ENCODE results near the gene EPHA10.
A peak's percentile ranks its signal among the peaks of the same experiment; 100 is the strongest.

EPHA10 gene

GRCh38 chr1:37734629-37735591 is 30.0 kb downstream of the EPHA10 start:
- peak; percentile 87 for DNase-seq (ENCODE audit: low spot score)

- peak; percentile 11 for DNase-seq (ENCODE audit: low spot score)
Observed at GRCh38 chr1:37732111-37732780, 32.7 kb downstream of the EPHA10 start.

- peak; percentile 3 for DNase-seq (ENCODE audit: low spot score)
Observed at GRCh38 chr1:37731312-37732019, 33.5 kb downstream of the EPHA10 start.

- no peak for DNase-seq (ENCODE audit: low spot score)
Observed at GRCh38 chr1:37730376-37730775, 34.5 kb downstream of the EPHA10 start.

GRCh38 chr1:37728416-37728815 is 36.5 kb downstream of the EPHA10 start:
- no peak for DNase-seq (ENCODE audit: low spot score)

GRCh38 chr1:37726751-37727585 is 38.0 kb downstream of the EPHA10 start:
- DNase-seq (ENCODE audit: low spot score) = peak; percentile 8

GRCh38 chr1:37725851-37726613 is 38.9 kb downstream of the EPHA10 start:
- peak; percentile 1 for DNase-seq (ENCODE audit: low spot score)

- DNase-seq (ENCODE audit: low spot score) = no peak
Observed at GRCh38 chr1:37724575-37724974, 40.3 kb downstream of the EPHA10 start.

GRCh38 chr1:37723390-37724078 is 41.4 kb downstream of the EPHA10 start:
- DNase-seq (ENCODE audit: low spot score) = no peak

GRCh38 chr1:37723072-37723389 is 41.9 kb downstream of the EPHA10 start:
- no peak for DNase-seq (ENCODE audit: low spot score)

GRCh38 chr1:37722181-37723071 is 42.5 kb downstream of the EPHA10 start:
- no peak for DNase-seq (ENCODE audit: low spot score)

GRCh38 chr1:37721565-37721964 is 43.4 kb downstream of the EPHA10 start:
- DNase-seq (ENCODE audit: low spot score) = peak; percentile 32

- no peak for DNase-seq (ENCODE audit: low spot score)
Observed at GRCh38 chr1:37720231-37721130, 44.4 kb downstream of the EPHA10 start.

GRCh38 chr1:37719572-37720195 is 45.2 kb downstream of the EPHA10 start:
- DNase-seq (ENCODE audit: low spot score) = no peak

- no peak for DNase-seq (ENCODE audit: low spot score)
Observed at GRCh38 chr1:37718901-37719571, 45.9 kb downstream of the EPHA10 start.

GRCh38 chr1:37718181-37718900 is 46.6 kb downstream of the EPHA10 start:
- no peak for DNase-seq (ENCODE audit: low spot score)

GRCh38 chr1:37717631-37718030 is 47.3 kb downstream of the EPHA10 start:
- no peak for DNase-seq (ENCODE audit: low spot score)

All from iPS-NIHi11 (cell line).